Panc1 (cell line): Measurements from ENCODE around the gene NCAM2. TPM values are rescaled to one million over a fixed set of nuclear protein-coding genes. Genes with fewer than 3 reads are reported as not detected.

ENCODE experiments used
- ATAC-seq: fragments of 200-7000 bp; cut with Tn5 transposase; 2 replicates; pipeline ENCODE4 v1.9.1; 2020; ENCODE audit warnings: mild to moderate bottlenecking, moderate library complexity
- BruUV-seq: library from RNA; stranded (reverse); fragments of 400-500 nt; replicated peaks from 2 replicates; lab custom pipeline; 2021; lab: Mats Ljungman, UMichigan
- CTCF ChIA-PET: fragments of 300-600 bp; sonication (Branson Sonifier 250); formaldehyde crosslinking; loops from one replicate; lab custom pipeline; 2022; ENCODE audit warnings: antibody characterized with exemption; lab: Charles Lee
- POLR2A ChIA-PET: fragments of 300-600 bp; sonication (Branson Sonifier 250); formaldehyde crosslinking; loops from one replicate; lab custom pipeline; 2022; ENCODE audit warnings: antibody characterized with exemption; lab: Charles Lee
- DNase-seq: peaks from one replicate; pipeline ENCODE4 v3.0.0-alpha.2; 2010; ENCODE audit warnings: low read depth, low spot score
- H3K27ac ChIP-seq: 2 replicates; pipeline ENCODE4 v1.5.1; 2011; ENCODE audit warnings: mild to moderate bottlenecking, low read length, inconsistent platforms
- H3K27me3 ChIP-seq: fragments of 200-500 bp; sonication (Bioruptor generic); 2 replicates; pipeline ENCODE4 v1.6.0; 2014; ENCODE audit warnings: low read length, inconsistent platforms; ENCODE audit not compliant: control insufficient read depth, insufficient read depth
- H3K36me3 ChIP-seq: fragments of 200-500 bp; sonication (Bioruptor generic); 2 replicates; pipeline ENCODE4 v1.5.1; 2014; ENCODE audit warnings: inconsistent platforms, mild to moderate bottlenecking, low read length, moderate library complexity; ENCODE audit not compliant: control insufficient read depth, insufficient read depth
- H3K4me1 ChIP-seq: 2 replicates; pipeline ENCODE4 v1.5.1; 2011; ENCODE audit warnings: inconsistent platforms, mild to moderate bottlenecking, low read length, moderate library complexity; ENCODE audit not compliant: control insufficient read depth, insufficient read depth
- H3K4me3 ChIP-seq, 2 experiments: 2 replicates each; pipeline ENCODE4 v1.5.1; 2011 to 2012; ENCODE audit warnings: low read depth in 2 of 2, low read length in 2 of 2, mild to moderate bottlenecking in 2 of 2, inconsistent platforms in 1 of 2, moderate library complexity in 1 of 2
- H3K9me3 ChIP-seq: fragments of 200-500 bp; sonication (Bioruptor generic); 2 replicates; pipeline ENCODE4 v1.5.1; 2014; ENCODE audit warnings: low read depth, mild to moderate bottlenecking, inconsistent platforms, low read length, moderate library complexity; ENCODE audit not compliant: control insufficient read depth, insufficient read depth
- POLR2AphosphoS5 ChIP-seq: IDR thresholded peaks from 2 replicates; pipeline ENCODE4 v1.6.1; 2012; ENCODE audit warnings: mild to moderate bottlenecking, low read depth, low read length, moderate library complexity
- SIN3A ChIP-seq: IDR thresholded peaks from 2 replicates; pipeline ENCODE4 v1.6.1; 2012; ENCODE audit warnings: low read depth, mild to moderate bottlenecking, low read length, moderate library complexity, borderline replicate concordance; ENCODE audit not compliant: insufficient read depth
- TCF7L2 ChIP-seq: IDR thresholded peaks from 2 replicates; pipeline ENCODE4 v1.6.1; 2011; ENCODE audit warnings: mild to moderate bottlenecking, low read depth, low read length, inconsistent platforms
- in situ Hi-C: cut with HindIII; loops from 2 replicates; pipeline ENCODE4 v1.10.0; 2016; ENCODE audit warnings: low sequenced_read_pairs, low pct_unique_long_range_greater_than_20kb
- intact Hi-C: fragments of 100-400 bp; cut with micrococcal nuclease; formaldehyde crosslinking; loops from one replicate; pipeline ENCODE4 v1.10.0; 2022; ENCODE audit not compliant: unreplicated experiment
- total RNA-seq: library from RNA; stranded (reverse); gene quantifications from one replicate; pipeline ENCODE4 v1.2.1, GENCODE V29; 2021; ENCODE audit not compliant: unreplicated experiment
- TF ChIP-seq, protein P1 (sequence below), 2 experiments: IDR thresholded peaks; 2 replicates each; pipeline ENCODE4 v1.6.1; 2011 to 2012; ENCODE audit warnings: low read depth in 2 of 2, control low read depth in 1 of 2, low read length in 1 of 2, mild to moderate bottlenecking in 1 of 2, moderate library complexity in 1 of 2; ENCODE audit not compliant: insufficient read depth in 1 of 2
- TF ChIP-seq, protein P2 (sequence below): fragments of 450-650 bp; IDR thresholded peaks from 2 replicates; pipeline ENCODE4 v1.5.1; 2017; ENCODE audit warnings: mild to moderate bottlenecking

The NCAM2 gene
- total RNA-seq, 1 experiment from 2014 or later, result 2.2 TPM

DNA sequence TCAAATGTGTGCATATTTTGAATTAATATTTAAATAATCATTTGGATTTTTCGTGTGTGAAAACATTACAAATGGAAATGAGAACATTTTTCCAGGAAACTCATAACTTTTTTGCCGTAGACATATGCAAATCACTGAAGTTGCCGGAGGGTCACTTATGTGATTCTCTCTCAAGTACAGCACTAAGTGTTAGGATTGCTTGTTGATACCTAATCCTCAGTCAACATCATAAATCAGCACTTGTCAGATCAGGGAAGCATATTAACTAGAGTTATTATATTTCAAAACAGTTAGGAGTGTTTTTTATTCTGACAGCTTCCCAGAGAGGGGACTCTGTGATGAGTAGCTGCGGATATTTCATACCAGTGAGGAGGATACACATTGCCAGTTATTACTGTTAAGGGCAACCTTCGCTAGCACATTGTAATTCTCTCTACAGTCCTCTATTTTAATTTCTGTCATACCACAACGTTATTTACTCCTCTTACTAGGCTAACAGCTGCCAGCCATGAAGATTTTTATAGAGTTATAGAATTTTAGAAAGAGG lies 41.5 kb downstream of the NCAM2 start:
- Histone ChIP-seq H3K9me3 (no peaks in the 10 kb centered on the region), H3K27ac (no peak overlapping the region), H3K36me3 (no peaks in the 10 kb centered on the region), H3K4me3 (no peak overlapping the region), H3K4me1 (no peaks in the 10 kb centered on the region), H3K27me3 (no peaks in the 10 kb centered on the region)
- no peak for TF ChIP-seq SIN3A
- TF ChIP-seq, protein P1, sequence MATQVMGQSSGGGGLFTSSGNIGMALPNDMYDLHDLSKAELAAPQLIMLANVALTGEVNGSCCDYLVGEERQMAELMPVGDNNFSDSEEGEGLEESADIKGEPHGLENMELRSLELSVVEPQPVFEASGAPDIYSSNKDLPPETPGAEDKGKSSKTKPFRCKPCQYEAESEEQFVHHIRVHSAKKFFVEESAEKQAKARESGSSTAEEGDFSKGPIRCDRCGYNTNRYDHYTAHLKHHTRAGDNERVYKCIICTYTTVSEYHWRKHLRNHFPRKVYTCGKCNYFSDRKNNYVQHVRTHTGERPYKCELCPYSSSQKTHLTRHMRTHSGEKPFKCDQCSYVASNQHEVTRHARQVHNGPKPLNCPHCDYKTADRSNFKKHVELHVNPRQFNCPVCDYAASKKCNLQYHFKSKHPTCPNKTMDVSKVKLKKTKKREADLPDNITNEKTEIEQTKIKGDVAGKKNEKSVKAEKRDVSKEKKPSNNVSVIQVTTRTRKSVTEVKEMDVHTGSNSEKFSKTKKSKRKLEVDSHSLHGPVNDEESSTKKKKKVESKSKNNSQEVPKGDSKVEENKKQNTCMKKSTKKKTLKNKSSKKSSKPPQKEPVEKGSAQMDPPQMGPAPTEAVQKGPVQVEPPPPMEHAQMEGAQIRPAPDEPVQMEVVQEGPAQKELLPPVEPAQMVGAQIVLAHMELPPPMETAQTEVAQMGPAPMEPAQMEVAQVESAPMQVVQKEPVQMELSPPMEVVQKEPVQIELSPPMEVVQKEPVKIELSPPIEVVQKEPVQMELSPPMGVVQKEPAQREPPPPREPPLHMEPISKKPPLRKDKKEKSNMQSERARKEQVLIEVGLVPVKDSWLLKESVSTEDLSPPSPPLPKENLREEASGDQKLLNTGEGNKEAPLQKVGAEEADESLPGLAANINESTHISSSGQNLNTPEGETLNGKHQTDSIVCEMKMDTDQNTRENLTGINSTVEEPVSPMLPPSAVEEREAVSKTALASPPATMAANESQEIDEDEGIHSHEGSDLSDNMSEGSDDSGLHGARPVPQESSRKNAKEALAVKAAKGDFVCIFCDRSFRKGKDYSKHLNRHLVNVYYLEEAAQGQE (IDR thresholded peaks at IDR 0.05; ENCODE audit: insufficient read depth in 1 of 2, low read depth in 2 of 2, low read length in 1 of 2), result no peak
- TF ChIP-seq POLR2AphosphoS5, result no peak
- no peak for TF ChIP-seq TCF7L2
- TF ChIP-seq, protein P2, sequence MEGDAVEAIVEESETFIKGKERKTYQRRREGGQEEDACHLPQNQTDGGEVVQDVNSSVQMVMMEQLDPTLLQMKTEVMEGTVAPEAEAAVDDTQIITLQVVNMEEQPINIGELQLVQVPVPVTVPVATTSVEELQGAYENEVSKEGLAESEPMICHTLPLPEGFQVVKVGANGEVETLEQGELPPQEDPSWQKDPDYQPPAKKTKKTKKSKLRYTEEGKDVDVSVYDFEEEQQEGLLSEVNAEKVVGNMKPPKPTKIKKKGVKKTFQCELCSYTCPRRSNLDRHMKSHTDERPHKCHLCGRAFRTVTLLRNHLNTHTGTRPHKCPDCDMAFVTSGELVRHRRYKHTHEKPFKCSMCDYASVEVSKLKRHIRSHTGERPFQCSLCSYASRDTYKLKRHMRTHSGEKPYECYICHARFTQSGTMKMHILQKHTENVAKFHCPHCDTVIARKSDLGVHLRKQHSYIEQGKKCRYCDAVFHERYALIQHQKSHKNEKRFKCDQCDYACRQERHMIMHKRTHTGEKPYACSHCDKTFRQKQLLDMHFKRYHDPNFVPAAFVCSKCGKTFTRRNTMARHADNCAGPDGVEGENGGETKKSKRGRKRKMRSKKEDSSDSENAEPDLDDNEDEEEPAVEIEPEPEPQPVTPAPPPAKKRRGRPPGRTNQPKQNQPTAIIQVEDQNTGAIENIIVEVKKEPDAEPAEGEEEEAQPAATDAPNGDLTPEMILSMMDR, result no peak
- ChIA-PET CTCF (no interaction called here), POLR2A (no interaction called here)
- DNase-seq, result no peak
- in situ Hi-C loops, result no loop called here
- intact Hi-C loops, result no loop called here
- ATAC-seq, result no peak
- no TSS peak for BruUV-seq

DNA sequence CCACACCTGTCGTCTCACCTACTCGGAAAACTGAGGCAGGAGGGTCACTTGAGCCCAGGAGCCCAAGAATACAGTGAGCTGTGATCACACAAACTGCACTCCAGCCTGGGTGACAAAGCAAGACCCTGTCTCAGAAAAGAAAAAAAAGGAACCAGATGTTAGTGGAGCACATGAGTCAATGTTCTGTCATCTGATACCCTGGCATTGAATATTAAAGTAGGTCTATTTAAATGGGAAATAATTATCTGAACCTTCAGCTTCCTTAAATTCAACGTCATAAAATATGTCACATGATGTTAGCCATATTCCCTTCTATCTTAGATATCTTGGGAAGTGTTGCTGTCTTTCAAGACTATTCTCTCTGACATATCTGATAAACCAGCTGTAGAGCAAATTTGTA lies 47.3 kb downstream of the NCAM2 start:
- CTCF ChIA-PET, result no interaction called here
- no peaks in the 10 kb centered on the region for H3K9me3 ChIP-seq
- no TSS peak for BruUV-seq
- no peak overlapping the region for H3K27ac ChIP-seq
- no peaks in the 10 kb centered on the region for H3K4me1 ChIP-seq
- no peak overlapping the region for H3K4me3 ChIP-seq
- DNase-seq (no peak), ATAC-seq (no peak)
- TF ChIP-seq, protein P1 (IDR thresholded peaks at IDR 0.05; ENCODE audit: insufficient read depth in 1 of 2, low read depth in 2 of 2, low read length in 1 of 2), result no peak
- TF ChIP-seq POLR2AphosphoS5, result no peak
- TF ChIP-seq TCF7L2, result no peak
- TF ChIP-seq SIN3A, result no peak
- TF ChIP-seq, protein P2, result no peak
- in situ Hi-C loops, result no loop called here
- H3K36me3 ChIP-seq, result no peaks in the 10 kb centered on the region
- POLR2A ChIA-PET, result no interaction called here
- intact Hi-C loops, result no loop called here
- H3K27me3 ChIP-seq, result no peaks in the 10 kb centered on the region
